SU-DHL-6 (cell line): ENCODE measurements around the gene PGBD5.

Experiments used
- H2AFZ ChIP-seq: fragments of 200-600 bp; sonication (generic); 2 replicates; pipeline ENCODE4 v1.6.1; 2014; ENCODE audit warnings: low read depth, mild to moderate bottlenecking, moderate library complexity, mixed read lengths, antibody characterized with exemption, low read length; ENCODE audit not compliant: severe bottlenecking
- H3F3A ChIP-seq: fragments of 200-600 bp; shearing (Covaris generic); 2 replicates; pipeline ENCODE4 v1.6.0; 2016; ENCODE audit warnings: antibody characterized with exemption, mild to moderate bottlenecking; ENCODE audit not compliant: insufficient read depth
- H3K27ac ChIP-seq: fragments of 200-600 bp; sonication (generic); 2 replicates; pipeline ENCODE4 v1.5.1; 2016; ENCODE audit warnings: low read depth, mild to moderate bottlenecking, low read length, moderate library complexity, mixed read lengths
- H3K27me3 ChIP-seq: fragments of 200-600 bp; sonication (generic), shearing (Covaris generic); 2 replicates; pipeline ENCODE4 v1.6.0; 2014; ENCODE audit warnings: mild to moderate bottlenecking, low read length
- H3K36me3 ChIP-seq: fragments of 200-600 bp; sonication (generic); 2 replicates; pipeline ENCODE4 v1.6.1; 2014; ENCODE audit warnings: mild to moderate bottlenecking, low read length, mixed read lengths
- H3K4me2 ChIP-seq: fragments of 300-600, 200-600 bp; shearing (Covaris generic), sonication (generic); 2 replicates; pipeline ENCODE4 v1.6.0; 2014; ENCODE audit warnings: low read length, low read depth, mild to moderate bottlenecking; ENCODE audit not compliant: poor library complexity, severe bottlenecking
- H3K4me3 ChIP-seq: fragments of 200-600 bp; sonication (generic); 2 replicates; pipeline ENCODE4 v1.5.1; 2014; ENCODE audit warnings: antibody characterized with exemption, low read length, mild to moderate bottlenecking, mixed read lengths; ENCODE audit not compliant: insufficient read depth, poor library complexity, severe bottlenecking
- H3K79me2 ChIP-seq: fragments of 200-600 bp; sonication (generic); 2 replicates; pipeline ENCODE4 v1.6.1; 2014; ENCODE audit warnings: mild to moderate bottlenecking, low read length, moderate library complexity; ENCODE audit not compliant: insufficient read depth
- H3K9ac ChIP-seq: fragments of 200-600 bp; sonication (generic); 2 replicates; pipeline ENCODE4 v1.7.0; 2014; ENCODE audit warnings: mild to moderate bottlenecking, low read length
- H3K9me2 ChIP-seq: fragments of 200-600 bp; sonication (generic); replicated peaks from 2 replicates; pipeline ENCODE4 v1.6.1; 2014; ENCODE audit warnings: low read length; ENCODE audit not compliant: insufficient read depth
- H3K9me3 ChIP-seq: fragments of 200-600 bp; sonication (generic); 2 replicates; pipeline ENCODE4 v1.6.1; 2014; ENCODE audit warnings: low read length, mixed read lengths; ENCODE audit not compliant: insufficient read depth
- H4K20me1 ChIP-seq: fragments of 200-600 bp; sonication (generic); 2 replicates; pipeline ENCODE4 v1.6.1; 2014; ENCODE audit warnings: low read depth, mild to moderate bottlenecking, antibody characterized with exemption, low read length, moderate library complexity, mixed read lengths
- CTCF ChIP-seq: fragments of 200-600 bp; sonication (generic); IDR thresholded peaks from one replicate; pipeline ENCODE4 v1.5.1; 2017; ENCODE audit warnings: antibody characterized with exemption, mild to moderate bottlenecking, low read length, moderate library complexity; ENCODE audit not compliant: insufficient read depth, poor library complexity, severe bottlenecking
- EZH2phosphoT487 ChIP-seq: fragments of 200-600 bp; sonication (generic), shearing (Covaris generic); conservative IDR thresholded peaks from 2 replicates; pipeline ENCODE4 v1.6.1; 2018; ENCODE audit warnings: mild to moderate bottlenecking, antibody characterized with exemption, low read length, moderate library complexity, mixed read lengths

Gene PGBD5

GRCh38 chr1:230333590-230334446, 92.3 kb downstream of the PGBD5 start:
- no peak for TF ChIP-seq EZH2phosphoT487
- TF ChIP-seq CTCF = no peak

DNA sequence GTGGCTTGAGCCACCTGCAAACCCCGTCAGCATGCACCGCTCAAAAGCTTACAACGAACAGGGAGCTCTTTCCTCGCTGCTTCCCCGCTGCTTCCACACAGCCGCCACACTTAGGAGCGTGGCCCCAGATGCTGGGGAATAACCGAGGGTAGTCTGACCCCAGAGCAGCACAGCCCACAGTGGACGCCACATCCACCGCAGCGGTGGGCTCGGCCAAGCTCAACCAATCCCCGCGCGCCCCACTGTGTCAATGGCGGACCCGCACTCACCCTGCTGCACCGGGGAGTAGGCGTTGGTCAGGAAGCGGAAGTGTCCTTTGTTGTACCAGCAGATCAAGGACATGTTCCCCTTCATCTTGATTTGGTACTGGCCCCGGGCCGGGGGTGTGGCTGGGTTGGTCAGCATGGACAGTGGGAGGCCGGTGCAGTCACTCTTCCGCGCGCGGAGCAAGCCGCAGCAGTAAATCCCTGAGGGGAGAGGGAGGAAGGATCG, 93.5 kb downstream of the PGBD5 start:
- H3K4me2 ChIP-seq = no peak overlapping the region
- H4K20me1 ChIP-seq = no peaks in the 10 kb centered on the region
- H3K36me3 ChIP-seq = no peaks in the 10 kb centered on the region
- H3K27me3 ChIP-seq = no peaks in the 10 kb centered on the region
- no peak for TF ChIP-seq CTCF
- no peak for TF ChIP-seq EZH2phosphoT487
- no peak overlapping the region for H3K4me3 ChIP-seq
- H3K9me2 ChIP-seq = no peaks in the 10 kb centered on the region
- no peak overlapping the region for H3K27ac ChIP-seq
- no peaks in the 10 kb centered on the region for H3K9me3 ChIP-seq
- no peak overlapping the region for H3K9ac ChIP-seq
- no peaks in the 10 kb centered on the region for H3F3A ChIP-seq
- H2AFZ ChIP-seq = no peak overlapping the region
- H3K79me2 ChIP-seq = no peaks in the 10 kb centered on the region

More at GRCh38 chr1:230333590-230334446, 92.3 kb downstream of the PGBD5 start:
- no peaks in the 10 kb centered on the region for H3K36me3 ChIP-seq
- no peak overlapping the region for H3K27ac ChIP-seq
- H3K9me2 ChIP-seq = no peaks in the 10 kb centered on the region
- no peak overlapping the region for H3K4me3 ChIP-seq
- H3K79me2 ChIP-seq = no peaks in the 10 kb centered on the region
- no peak overlapping the region for H3K4me2 ChIP-seq
- H3K9ac ChIP-seq = no peak overlapping the region
- H2AFZ ChIP-seq = no peak overlapping the region
- H4K20me1 ChIP-seq = no peaks in the 10 kb centered on the region
- H3K9me3 ChIP-seq = no peaks in the 10 kb centered on the region
- H3F3A ChIP-seq = no peaks in the 10 kb centered on the region
- H3K27me3 ChIP-seq = no peaks in the 10 kb centered on the region

DNA sequence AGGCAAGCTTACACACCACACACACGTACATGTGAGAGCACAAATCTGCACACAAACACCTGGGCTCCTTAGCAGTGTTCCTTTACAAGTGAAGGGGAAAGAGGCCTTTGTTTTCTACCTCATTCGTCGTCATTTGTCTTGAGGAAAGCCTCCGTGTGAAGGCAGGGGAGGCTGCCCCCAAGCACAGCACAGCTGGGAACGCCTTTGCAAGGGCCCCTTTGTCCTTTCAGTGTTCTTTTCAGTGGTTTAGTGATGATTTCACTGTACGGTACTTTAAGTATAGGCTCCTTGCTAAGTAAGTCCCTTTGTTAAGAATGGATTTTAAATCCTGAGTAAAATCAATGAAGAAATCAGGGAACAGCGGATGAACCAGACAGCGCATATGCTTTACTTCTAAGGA, 94.1 kb downstream of the PGBD5 start:
- Histone ChIP-seq H3K9me2 (no peaks in the 10 kb centered on the region), H3F3A (no peaks in the 10 kb centered on the region), H3K4me2 (no peak overlapping the region), H3K9ac (no peak overlapping the region), H3K27ac (no peak overlapping the region), H3K9me3 (no peaks in the 10 kb centered on the region), H3K36me3 (no peaks in the 10 kb centered on the region), H3K79me2 (no peaks in the 10 kb centered on the region), H2AFZ (no peak overlapping the region), H4K20me1 (no peaks in the 10 kb centered on the region), H3K27me3 (no peaks in the 10 kb centered on the region), H3K4me3 (no peak overlapping the region)
- TF ChIP-seq EZH2phosphoT487 = no peak
- TF ChIP-seq CTCF = no peak
